H1 (cell line): ENCODE results near the gene MYO5B. TPM values are rescaled to one million over a fixed set of nuclear protein-coding genes. Genes with fewer than 3 reads are reported as not detected.

Experiments used
- CTCF ChIA-PET: fragments of 300-600 bp; sonication (Branson Sonifier 250); formaldehyde crosslinking; loops from one replicate; lab custom pipeline; 2021; ENCODE audit not compliant: partially characterized antibody; lab: Charles Lee
- POLR2A ChIA-PET: fragments of 300-600 bp; sonication (Branson Sonifier 250); formaldehyde crosslinking; loops from one replicate; lab custom pipeline; 2021; ENCODE audit warnings: inconsistent platforms; ENCODE audit not compliant: partially characterized antibody; lab: Charles Lee
- DNase-seq, 2 experiments: peaks; one replicate each; pipeline versions ENCODE4 v3.0.0 to v3.0.0-alpha.2; 2010 to 2022; ENCODE audit warnings: low spot score in 2 of 2, low read depth in 1 of 2, mixed read lengths in 1 of 2
- FAIRE-seq: peaks from 2 replicates; lab custom pipeline; 2011; peaks lifted over from hg19 to GRCh38; lab: Jason Lieb, UNC
- H2AFZ ChIP-seq: 2 replicates; pipeline ENCODE4 v1.8.1; 2012; ENCODE audit warnings: low read length, inconsistent platforms
- H2AK5ac ChIP-seq: 2 replicates; pipeline ENCODE4 v1.6.1; 2013; ENCODE audit warnings: low read depth, low read length
- H2BK120ac ChIP-seq: replicated peaks from 2 replicates; pipeline ENCODE3; 2013; ENCODE audit warnings: low read depth, low read length, inconsistent platforms
- H2BK12ac ChIP-seq: 2 replicates; pipeline ENCODE4 v1.6.1; 2013; ENCODE audit warnings: low read depth, low read length
- H2BK15ac ChIP-seq: 2 replicates; pipeline ENCODE4 v1.6.1; 2013; ENCODE audit warnings: low read length
- H2BK20ac ChIP-seq: 2 replicates; pipeline ENCODE4 v1.6.1; 2013; ENCODE audit warnings: low read length
- H2BK5ac ChIP-seq: 2 replicates; pipeline ENCODE4 v1.6.1; 2013; ENCODE audit warnings: low read depth, low read length
- H3K14ac ChIP-seq: 2 replicates; pipeline ENCODE4 v1.6.1; 2013; ENCODE audit warnings: inconsistent platforms; ENCODE audit not compliant: insufficient read length
- H3K18ac ChIP-seq: 2 replicates; pipeline ENCODE4 v1.6.1; 2013; ENCODE audit warnings: low read length; ENCODE audit errors: extremely low read depth
- H3K23ac ChIP-seq: 2 replicates; pipeline ENCODE4 v1.6.1; 2013; ENCODE audit warnings: inconsistent platforms; ENCODE audit not compliant: insufficient read length
- H3K23me2 ChIP-seq: 2 replicates; pipeline ENCODE4 v1.6.1; 2013; ENCODE audit warnings: low read depth, low read length
- H3K27ac ChIP-seq: 2 replicates; pipeline ENCODE4 v1.6.1; 2011; ENCODE audit warnings: low read depth, low read length, inconsistent platforms
- H3K27me3 ChIP-seq, 4 experiments: replicated peaks in 1 of 4; 1 replicate in 1 of 4; 2 replicates in 3 of 4; pipeline versions ENCODE4 v1.6.1 to v1.8.1; 2011 to 2013; ENCODE audit warnings: low read length in 3 of 4, mild to moderate bottlenecking in 3 of 4, inconsistent platforms in 2 of 4, mixed read lengths in 2 of 4, moderate library complexity in 1 of 4; ENCODE audit not compliant: control insufficient read depth in 3 of 4, insufficient read depth in 3 of 4; ENCODE audit errors: extremely low read depth in 1 of 4
- H3K36me3 ChIP-seq, 4 experiments: 2 replicates each; pipeline versions ENCODE4 v1.6.1 to v1.8.1; 2011 to 2013; ENCODE audit warnings: mild to moderate bottlenecking in 4 of 4, low read length in 3 of 4, moderate library complexity in 2 of 4, control low read depth in 1 of 4, inconsistent platforms in 1 of 4; ENCODE audit not compliant: insufficient read depth in 4 of 4, control insufficient read depth in 2 of 4
- H3K4ac ChIP-seq: replicated peaks from 2 replicates; pipeline ENCODE3; 2013; ENCODE audit warnings: low read length, low read depth, mixed read lengths, inconsistent platforms; ENCODE audit not compliant: insufficient read length
- H3K4me1 ChIP-seq, 4 experiments: replicated peaks in 1 of 4; 1 replicate in 1 of 4; 2 replicates in 3 of 4; pipeline versions ENCODE4 v1.6.1 to v1.8.1; 2011 to 2013; ENCODE audit warnings: low read length in 3 of 4, inconsistent platforms in 2 of 4, mixed read lengths in 1 of 4; ENCODE audit not compliant: insufficient read depth in 4 of 4, control insufficient read depth in 3 of 4
- H3K4me2 ChIP-seq, 2 experiments: 2 replicates each; pipeline versions ENCODE4 v1.6.1 to v1.8.1; 2011 to 2013; ENCODE audit warnings: low read depth in 2 of 2, low read length in 2 of 2, control low read depth in 1 of 2, inconsistent platforms in 1 of 2, mild to moderate bottlenecking in 1 of 2; ENCODE audit not compliant: insufficient read depth in 1 of 2
- H3K4me3 ChIP-seq, 4 experiments: fragments of 200-600, 300-600 bp in 1 of 4; sonication (generic), shearing (Covaris generic), sonication (Bioruptor Twin) in 1 of 4; 2 replicates each; pipeline versions ENCODE4 v1.5.1 to v1.8.1; 2011 to 2016; ENCODE audit warnings: low read length in 4 of 4, low read depth in 3 of 4, control low read depth in 2 of 4, inconsistent platforms in 2 of 4, mild to moderate bottlenecking in 2 of 4, mixed read lengths in 1 of 4, moderate library complexity in 1 of 4; ENCODE audit not compliant: insufficient read depth in 2 of 4; ENCODE audit errors: extremely low read depth in 1 of 4
- H3K56ac ChIP-seq: replicated peaks from 2 replicates; pipeline ENCODE3; 2013; ENCODE audit warnings: low read depth, mild to moderate bottlenecking, mixed read lengths, low read length, inconsistent platforms; ENCODE audit not compliant: insufficient read length
- H3K79me1 ChIP-seq: 2 replicates; pipeline ENCODE4 v1.6.1; 2013; ENCODE audit warnings: low read depth, low read length, control low read depth
- H3K79me2 ChIP-seq, 2 experiments: 2 replicates each; pipeline versions ENCODE4 v1.6.1 to v1.8.1; 2012 to 2013; ENCODE audit warnings: low read length in 2 of 2, mild to moderate bottlenecking in 2 of 2, inconsistent platforms in 1 of 2; ENCODE audit not compliant: insufficient read depth in 2 of 2, control insufficient read depth in 1 of 2
- H3K9ac ChIP-seq, 4 experiments: replicated peaks in 1 of 4; 1 replicate in 1 of 4; 2 replicates in 3 of 4; pipeline versions ENCODE4 v1.6.1 to v1.8.1; 2011 to 2013; ENCODE audit warnings: low read depth in 3 of 4, low read length in 3 of 4, control low read depth in 2 of 4, mild to moderate bottlenecking in 2 of 4, moderate library complexity in 2 of 4, inconsistent platforms in 1 of 4; ENCODE audit errors: extremely low read depth in 1 of 4
- H3K9me3 ChIP-seq, 2 experiments: 2 replicates each; pipeline versions ENCODE4 v1.6.1 to v1.8.1; 2012 to 2013; ENCODE audit warnings: mild to moderate bottlenecking in 2 of 2, moderate library complexity in 2 of 2, control low read depth in 1 of 2, inconsistent platforms in 1 of 2, low read depth in 1 of 2, low read length in 1 of 2, mixed read lengths in 1 of 2; ENCODE audit not compliant: insufficient read depth in 2 of 2
- H4K20me1 ChIP-seq, 2 experiments: replicated peaks in 1 of 2; 2 replicates each; pipeline versions ENCODE3 to v1.8.1; 2011 to 2013; ENCODE audit warnings: inconsistent platforms in 2 of 2, low read length in 2 of 2, mild to moderate bottlenecking in 1 of 2; ENCODE audit not compliant: insufficient read depth in 2 of 2, control insufficient read depth in 1 of 2
- H4K5ac ChIP-seq: 2 replicates; pipeline ENCODE4 v1.6.1; 2013; ENCODE audit warnings: low read length, low read depth, mixed read lengths, inconsistent platforms; ENCODE audit not compliant: insufficient read length
- H4K8ac ChIP-seq: 2 replicates; pipeline ENCODE4 v1.8.0; 2013; ENCODE audit warnings: mild to moderate bottlenecking, moderate library complexity, low read length, inconsistent platforms; ENCODE audit not compliant: insufficient read depth; ENCODE audit errors: extremely low read depth
- H4K91ac ChIP-seq: replicated peaks from 2 replicates; pipeline ENCODE3; 2013; ENCODE audit warnings: low read length, mixed read lengths, inconsistent platforms; ENCODE audit not compliant: insufficient read length
- BCL11A ChIP-seq, 2 experiments: IDR thresholded peaks; one replicate each; pipeline ENCODE4 v1.6.1; 2011; ENCODE audit warnings: low read depth in 2 of 2, low read length in 2 of 2, mild to moderate bottlenecking in 2 of 2
- FOSL1 ChIP-seq: IDR thresholded peaks from 2 replicates; pipeline ENCODE4 v1.6.1; 2011; ENCODE audit warnings: mild to moderate bottlenecking, low read depth, low read length, moderate library complexity; ENCODE audit not compliant: insufficient read depth
- KDM4A ChIP-seq: IDR thresholded peaks from one replicate; pipeline ENCODE4 v1.7.1; 2012; ENCODE audit warnings: low read depth, mild to moderate bottlenecking, moderate library complexity, low read length, inconsistent platforms; ENCODE audit not compliant: severe bottlenecking
- RAD21 ChIP-seq, 2 experiments: IDR thresholded peaks in 1 of 2; conservative IDR thresholded peaks in 1 of 2; 2 replicates each; pipeline ENCODE4 v1.6.1; 2011; ENCODE audit warnings: low read depth in 2 of 2, low read length in 2 of 2, improper control_type of control experiment in 1 of 2, inconsistent platforms in 1 of 2, mild to moderate bottlenecking in 1 of 2, moderate library complexity in 1 of 2
- TCF12 ChIP-seq: IDR thresholded peaks from 2 replicates; pipeline ENCODE4 v1.6.1; 2011; ENCODE audit warnings: low read depth, mild to moderate bottlenecking, low read length
- polyA plus RNA-seq, 7 experiments: library from polyadenylated mRNA; depleted of rRNA in 3 of 7; stranded (reverse) in 5 of 7; unstranded in 2 of 7; fragments of >200 nt in 5 of 7; fragments of 200-250 nt in 2 of 7; gene quantifications; 1 replicate in 5 of 7; 2 replicates in 1 of 7; 4 replicates in 1 of 7; pipeline versions ENCODE4 v1.2.1 to v1.2.3, GENCODE V29; 2011 to 2013; ENCODE audit warnings: missing spikeins in 2 of 7, mixed read lengths in 2 of 7
- total RNA-seq: library from RNA; stranded (reverse); fragmentation: NEBNext Ultra II Directional; extraction: Animal tissue kit (Norgen Biotek cat#: 25700); gene quantifications from 2 replicates; pipeline ENCODE4 v1.2.1, GENCODE V29; 2021
- TF ChIP-seq, protein P1 (sequence below), 3 experiments: IDR thresholded peaks; 1 replicate in 2 of 3; 2 replicates in 1 of 3; pipeline versions ENCODE4 v1.5.1 to v1.6.1; 2011; ENCODE audit warnings: low read length in 3 of 3, mild to moderate bottlenecking in 3 of 3, inconsistent platforms in 2 of 3, low read depth in 1 of 3, moderate library complexity in 1 of 3; ENCODE audit not compliant: insufficient read depth in 1 of 3; ENCODE audit errors: control extremely low read depth in 1 of 3

Gene MYO5B
- total and polyA plus RNA-seq, 2 of the 8 experiments (the other 6 are each of a cell fraction or from before 2014, with no cell fraction given): 6.4 to 7.7 TPM

DNA sequence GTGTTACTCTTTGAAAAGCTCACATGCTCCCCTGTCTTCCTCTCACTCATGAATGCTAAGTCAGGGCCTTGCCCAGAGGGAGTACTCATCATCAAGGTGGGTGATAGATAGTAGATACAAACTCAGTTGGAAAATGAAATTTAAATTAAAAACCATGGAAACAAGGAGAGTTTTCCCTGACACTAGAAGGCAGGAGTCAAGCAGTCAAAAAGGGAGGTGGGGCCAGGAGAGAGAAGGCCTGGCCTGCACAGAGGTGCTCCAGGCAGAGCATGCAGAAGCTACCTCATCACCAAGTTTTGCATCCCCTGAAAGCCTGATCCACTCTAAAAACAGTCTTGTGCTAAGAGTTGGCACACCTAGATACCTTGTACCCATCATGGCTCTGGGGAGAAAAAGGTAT lies 143.7 kb downstream of the MYO5B start:
- ChIA-PET POLR2A (no interaction called here), CTCF (interaction anchor here (0.6 to 2.3 kb wide), 13 partner anchors 9 to 160 kb away, joined by 3 to 10 read pairs (median 5); no protein-coding TSS in a partner anchor)
- Histone ChIP-seq H3K79me2 (no peaks in the 10 kb centered on the region), H3K9ac (no peak overlapping the region; a peak in 1 of 7 replicates), H2BK120ac (no peak overlapping the region), H4K91ac (no peak overlapping the region), H3K79me1 (no peaks in the 10 kb centered on the region), H3K4ac (no peak overlapping the region), H3K14ac (no peak overlapping the region), H3K27me3 (no peaks in the 10 kb centered on the region), H3K27ac (no peak overlapping the region), H3K23ac (no peak overlapping the region), H3K9me3 (no peaks in the 10 kb centered on the region), H3K56ac (no peak overlapping the region), H4K20me1 (no peaks in the 10 kb centered on the region), H3K4me1 (no peaks in the 10 kb centered on the region), H2BK12ac (no peak overlapping the region), H4K5ac (no peak overlapping the region), H3K4me2 (no peak overlapping the region), H2BK5ac (no peak overlapping the region), H3K36me3 (no peaks in the 10 kb centered on the region), H2AFZ (no peak overlapping the region), H3K4me3 (no peak overlapping the region), H3K18ac (no peak overlapping the region)
- DNase-seq: no peak
- peak; percentile 45 for FAIRE-seq
- TF ChIP-seq TCF12: no peak
- peak; percentile 62 to 70 for TF ChIP-seq RAD21 (IDR thresholded peaks at IDR 0.05 in 1 of 2, conservative IDR thresholded peaks at IDR 0.05 in 1 of 2; ENCODE audit: low read depth in 2 of 2, low read length in 2 of 2)
- no peak for TF ChIP-seq KDM4A
- no peak for TF ChIP-seq FOSL1
- TF ChIP-seq BCL11A (IDR thresholded peaks at IDR 0.05; ENCODE audit: low read depth in 2 of 2, low read length in 2 of 2): no peak
- TF ChIP-seq, protein P1, sequence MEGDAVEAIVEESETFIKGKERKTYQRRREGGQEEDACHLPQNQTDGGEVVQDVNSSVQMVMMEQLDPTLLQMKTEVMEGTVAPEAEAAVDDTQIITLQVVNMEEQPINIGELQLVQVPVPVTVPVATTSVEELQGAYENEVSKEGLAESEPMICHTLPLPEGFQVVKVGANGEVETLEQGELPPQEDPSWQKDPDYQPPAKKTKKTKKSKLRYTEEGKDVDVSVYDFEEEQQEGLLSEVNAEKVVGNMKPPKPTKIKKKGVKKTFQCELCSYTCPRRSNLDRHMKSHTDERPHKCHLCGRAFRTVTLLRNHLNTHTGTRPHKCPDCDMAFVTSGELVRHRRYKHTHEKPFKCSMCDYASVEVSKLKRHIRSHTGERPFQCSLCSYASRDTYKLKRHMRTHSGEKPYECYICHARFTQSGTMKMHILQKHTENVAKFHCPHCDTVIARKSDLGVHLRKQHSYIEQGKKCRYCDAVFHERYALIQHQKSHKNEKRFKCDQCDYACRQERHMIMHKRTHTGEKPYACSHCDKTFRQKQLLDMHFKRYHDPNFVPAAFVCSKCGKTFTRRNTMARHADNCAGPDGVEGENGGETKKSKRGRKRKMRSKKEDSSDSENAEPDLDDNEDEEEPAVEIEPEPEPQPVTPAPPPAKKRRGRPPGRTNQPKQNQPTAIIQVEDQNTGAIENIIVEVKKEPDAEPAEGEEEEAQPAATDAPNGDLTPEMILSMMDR (IDR thresholded peaks at IDR 0.05; ENCODE audit: control extremely low read depth in 1 of 3, insufficient read depth in 1 of 3, low read depth in 1 of 3, low read length in 3 of 3): peak; percentile 34 to 64 (median 62)
- TF ChIP-seq, all 59 proteins: peak for 2
- H2BK20ac ChIP-seq: no peak overlapping the region
- no peak overlapping the region for H4K8ac ChIP-seq
- H3K23me2 ChIP-seq: no peaks in the 10 kb centered on the region
- no peak overlapping the region for H2AK5ac ChIP-seq
- H2BK15ac ChIP-seq: no peak overlapping the region
